ENCODE data around the gene CLCNKA.

The CLCNKA gene

DNA sequence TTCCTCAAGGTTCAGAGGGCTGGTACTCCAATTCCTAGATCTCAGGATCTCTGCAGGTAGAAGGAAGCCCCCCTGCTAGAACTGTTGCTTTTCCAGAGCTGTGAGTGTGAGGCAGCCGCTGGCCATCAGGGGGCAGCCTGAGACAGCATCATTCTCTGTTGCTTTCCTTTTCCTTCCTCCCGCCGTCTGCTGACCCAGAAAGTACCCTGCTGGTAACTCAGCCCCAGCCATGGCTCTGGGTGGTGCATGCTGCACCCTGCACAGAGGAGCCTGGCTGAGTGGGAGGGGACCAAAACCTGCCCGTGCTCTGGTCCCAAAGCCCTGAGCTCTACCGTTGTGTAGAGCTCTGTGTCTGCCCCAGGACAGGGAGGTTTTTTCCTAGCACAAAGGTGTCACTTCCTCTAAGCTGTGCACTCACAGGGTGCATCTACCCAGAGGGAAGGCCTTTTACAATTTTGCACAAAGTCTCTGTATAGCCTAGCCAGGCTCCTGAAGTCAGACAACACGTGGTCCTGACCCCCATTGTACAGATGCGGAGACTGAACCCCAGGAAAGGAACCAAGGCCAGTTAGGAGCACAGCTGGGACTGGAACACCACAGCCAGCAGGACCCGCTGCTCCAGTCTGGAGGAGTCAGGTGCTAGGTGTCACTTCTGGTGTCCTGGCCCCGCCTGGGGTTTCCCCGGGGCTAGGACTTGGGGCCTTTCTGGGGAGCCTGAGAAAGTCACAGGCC lies 57.3 kb downstream of the CLCNKA start:
- no peak overlapping the region for H3K4me3 ChIP-seq (ENCODE audit: low read depth, low read length)
- DNase-seq (ENCODE audit: low read depth) = peak; percentile 30
- TF ChIP-seq CTCF (IDR thresholded peaks at IDR 0.05; ENCODE audit: low read depth, low read length, missing control alignments) = peak; percentile 97

GRCh38 chr1:16080422-16081150 lies 58.8 kb downstream of the CLCNKA start:
- no peak overlapping the region for H3K4me3 ChIP-seq (ENCODE audit: low read depth, low read length)
- TF ChIP-seq CTCF (IDR thresholded peaks at IDR 0.05; ENCODE audit: low read depth, low read length, missing control alignments) = no peak
- no peak for DNase-seq (ENCODE audit: low read depth)

GRCh38 chr1:16081636-16082035 lies 59.8 kb downstream of the CLCNKA start:
- DNase-seq (ENCODE audit: low read depth) = no peak
- no peak overlapping the region for H3K4me3 ChIP-seq (ENCODE audit: low read depth, low read length)

GRCh38 chr1:16082283-16083038 lies 60.6 kb downstream of the CLCNKA start:
- no peak for DNase-seq (ENCODE audit: low read depth)
- peak; percentile 90 for TF ChIP-seq CTCF (IDR thresholded peaks at IDR 0.05; ENCODE audit: low read depth, low read length, missing control alignments)
- H3K4me3 ChIP-seq (ENCODE audit: low read depth, low read length) = no peak overlapping the region

More at GRCh38 chr1:16081636-16082035, 59.8 kb downstream of the CLCNKA start:
- no peak for TF ChIP-seq CTCF (IDR thresholded peaks at IDR 0.05; ENCODE audit: low read depth, low read length, missing control alignments)

DNA sequence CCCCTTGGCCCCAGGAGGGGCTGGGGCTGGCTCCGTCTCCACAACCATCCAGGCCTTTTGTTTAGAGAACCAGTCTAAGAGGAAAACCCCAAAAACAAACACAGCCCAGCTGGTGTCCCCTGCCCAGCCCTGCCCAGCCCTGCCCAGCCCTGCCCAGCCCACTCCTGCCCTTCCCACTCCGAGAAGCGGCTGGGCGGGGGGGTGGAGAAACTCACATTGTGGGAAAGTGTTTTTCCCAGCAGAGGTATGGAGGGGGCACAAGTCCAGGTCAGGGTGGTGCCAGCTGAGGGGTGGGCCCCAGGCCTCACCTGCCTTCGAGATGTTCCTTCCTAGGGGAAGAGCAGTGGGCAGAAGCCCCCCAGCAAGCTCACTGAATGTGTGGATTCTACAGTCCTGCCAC lies 61.6 kb downstream of the CLCNKA start:
- DNase-seq (ENCODE audit: low read depth) = no peak
- TF ChIP-seq CTCF (IDR thresholded peaks at IDR 0.05; ENCODE audit: low read depth, low read length, missing control alignments) = no peak
- H3K4me3 ChIP-seq (ENCODE audit: low read depth, low read length) = no peak overlapping the region

Measured in GM12864 (cell line).